ENCODE data around the gene ETNPPL.
"Not testable (repeated sequence)": the region's sequence is repeated elsewhere in the genome, so short reads cannot be mapped to it uniquely, and the experiment has no call there.

The ETNPPL gene

DNA sequence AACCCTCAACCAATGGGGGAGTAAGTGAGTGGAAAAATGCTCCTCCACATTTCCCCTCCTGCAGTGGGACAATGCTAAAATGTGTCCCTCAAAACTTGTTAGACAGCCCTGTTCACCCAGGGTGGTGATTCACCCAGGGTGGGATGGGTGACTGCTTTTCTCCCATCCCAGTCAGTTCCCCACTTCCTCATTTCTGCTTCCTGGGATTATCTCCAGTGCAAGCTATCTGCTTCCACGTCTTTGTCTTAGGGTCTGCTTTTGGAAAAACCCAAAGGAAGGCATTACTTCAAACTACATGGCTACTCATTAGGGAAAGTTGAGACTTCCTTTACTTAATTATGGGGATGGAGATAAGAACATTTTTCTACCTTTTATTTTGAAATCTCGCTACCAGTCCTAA lies 45.5 kb downstream of the ETNPPL start:
- TF ChIP-seq, protein P1, sequence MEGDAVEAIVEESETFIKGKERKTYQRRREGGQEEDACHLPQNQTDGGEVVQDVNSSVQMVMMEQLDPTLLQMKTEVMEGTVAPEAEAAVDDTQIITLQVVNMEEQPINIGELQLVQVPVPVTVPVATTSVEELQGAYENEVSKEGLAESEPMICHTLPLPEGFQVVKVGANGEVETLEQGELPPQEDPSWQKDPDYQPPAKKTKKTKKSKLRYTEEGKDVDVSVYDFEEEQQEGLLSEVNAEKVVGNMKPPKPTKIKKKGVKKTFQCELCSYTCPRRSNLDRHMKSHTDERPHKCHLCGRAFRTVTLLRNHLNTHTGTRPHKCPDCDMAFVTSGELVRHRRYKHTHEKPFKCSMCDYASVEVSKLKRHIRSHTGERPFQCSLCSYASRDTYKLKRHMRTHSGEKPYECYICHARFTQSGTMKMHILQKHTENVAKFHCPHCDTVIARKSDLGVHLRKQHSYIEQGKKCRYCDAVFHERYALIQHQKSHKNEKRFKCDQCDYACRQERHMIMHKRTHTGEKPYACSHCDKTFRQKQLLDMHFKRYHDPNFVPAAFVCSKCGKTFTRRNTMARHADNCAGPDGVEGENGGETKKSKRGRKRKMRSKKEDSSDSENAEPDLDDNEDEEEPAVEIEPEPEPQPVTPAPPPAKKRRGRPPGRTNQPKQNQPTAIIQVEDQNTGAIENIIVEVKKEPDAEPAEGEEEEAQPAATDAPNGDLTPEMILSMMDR (IDR thresholded peaks at IDR 0.05; ENCODE audit: low read length, missing control alignments) = no peak
- no peak for DNase-seq (ENCODE audit: low read depth)
- H3K4me3 ChIP-seq (replicated peaks; ENCODE audit: low read depth, low read length) = no peak overlapping the region

DNA sequence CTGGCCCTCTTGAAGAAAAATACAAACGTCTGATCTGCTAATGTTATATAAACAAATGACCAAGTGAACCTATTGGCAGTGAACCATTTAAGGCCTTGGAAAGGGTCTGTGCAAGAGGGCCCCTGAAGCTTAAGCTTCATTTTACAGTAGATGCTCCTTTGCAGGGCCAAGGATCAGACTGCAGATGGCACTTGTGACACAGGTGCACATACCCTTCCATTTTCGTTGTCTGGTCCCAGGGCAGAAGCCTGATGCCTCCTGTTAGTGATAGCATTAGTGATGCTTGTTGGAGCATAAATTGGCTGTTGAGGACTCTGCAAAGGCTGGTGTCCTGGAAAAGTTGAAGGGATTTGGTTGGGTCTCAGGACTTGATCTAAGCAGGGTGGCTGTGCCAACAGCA lies 46.5 kb downstream of the ETNPPL start:
- TF ChIP-seq, protein P1 (IDR thresholded peaks at IDR 0.05; ENCODE audit: low read length, missing control alignments) = no peak
- no peak for DNase-seq (ENCODE audit: low read depth)
- no peak overlapping the region for H3K4me3 ChIP-seq (replicated peaks; ENCODE audit: low read depth, low read length)

DNA sequence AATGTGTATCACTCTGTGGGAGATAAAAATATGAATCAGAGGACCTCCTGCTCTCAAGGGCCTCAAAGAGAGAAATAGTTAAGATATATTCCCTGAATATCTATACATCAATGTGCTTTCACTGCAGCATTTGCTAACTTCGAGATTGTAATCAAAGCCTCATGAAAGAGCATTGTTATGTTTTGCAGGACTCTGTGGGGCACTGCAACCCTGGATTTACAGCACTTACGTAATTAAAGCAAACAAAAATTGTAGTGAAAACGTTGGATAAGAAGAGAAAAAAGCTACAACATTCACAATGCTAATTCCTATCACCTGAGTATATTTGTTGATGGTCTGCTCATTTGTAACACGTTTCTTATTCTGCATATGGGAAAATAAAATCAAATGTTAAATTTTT lies 48.0 kb downstream of the ETNPPL start:
- DNase-seq (ENCODE audit: low read depth) = no peak
- TF ChIP-seq, protein P1 (IDR thresholded peaks at IDR 0.05; ENCODE audit: low read length, missing control alignments) = no peak
- no peak overlapping the region for H3K4me3 ChIP-seq (replicated peaks; ENCODE audit: low read depth, low read length)

DNA sequence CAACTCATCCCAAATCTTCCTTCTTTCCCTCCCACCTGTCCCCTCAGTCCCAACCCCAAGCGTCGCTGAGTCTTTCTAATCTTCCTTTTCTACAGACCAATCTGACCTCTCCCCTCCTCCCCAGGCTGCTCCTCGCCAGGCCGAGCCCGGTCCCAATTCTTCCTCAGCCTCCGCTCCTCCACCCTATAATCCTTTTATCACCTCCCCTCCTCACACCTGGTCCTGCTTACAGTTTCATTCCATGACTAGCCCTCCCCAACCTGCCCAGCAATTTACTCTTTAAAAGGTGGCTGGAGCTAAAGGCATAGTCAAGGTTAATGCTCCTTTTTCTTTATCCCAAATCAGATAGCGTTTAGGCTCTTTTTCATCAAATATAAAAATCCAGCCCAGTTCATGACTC lies 52.3 kb downstream of the ETNPPL start:
- not testable (repeated sequence) for H3K4me3 ChIP-seq (replicated peaks; ENCODE audit: low read depth, low read length); DNase-seq (ENCODE audit: low read depth)

DNA sequence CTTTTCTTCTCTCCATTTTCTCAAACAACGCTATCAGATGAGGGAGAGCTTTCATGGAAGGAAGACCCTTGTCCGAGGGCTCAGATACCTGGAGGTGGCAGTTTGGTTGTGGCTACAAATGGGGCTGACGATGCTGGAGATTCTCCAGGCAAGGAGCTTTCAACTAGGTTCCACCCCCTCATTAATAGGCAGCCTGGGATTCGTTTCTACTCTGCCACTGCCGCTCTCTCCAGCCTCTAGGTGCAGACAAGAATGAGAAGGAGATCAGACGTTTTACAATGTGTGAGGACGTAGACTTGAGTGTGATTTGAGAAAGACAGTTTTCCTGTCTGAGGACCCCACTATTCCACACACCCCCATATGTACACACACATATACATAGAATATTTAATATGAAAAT lies 53.1 kb downstream of the ETNPPL start:
- DNase-seq (ENCODE audit: low read depth) = no peak
- H3K4me3 ChIP-seq (replicated peaks; ENCODE audit: low read depth, low read length) = no peak overlapping the region
- TF ChIP-seq, protein P1 (IDR thresholded peaks at IDR 0.05; ENCODE audit: low read length, missing control alignments) = no peak

DNA sequence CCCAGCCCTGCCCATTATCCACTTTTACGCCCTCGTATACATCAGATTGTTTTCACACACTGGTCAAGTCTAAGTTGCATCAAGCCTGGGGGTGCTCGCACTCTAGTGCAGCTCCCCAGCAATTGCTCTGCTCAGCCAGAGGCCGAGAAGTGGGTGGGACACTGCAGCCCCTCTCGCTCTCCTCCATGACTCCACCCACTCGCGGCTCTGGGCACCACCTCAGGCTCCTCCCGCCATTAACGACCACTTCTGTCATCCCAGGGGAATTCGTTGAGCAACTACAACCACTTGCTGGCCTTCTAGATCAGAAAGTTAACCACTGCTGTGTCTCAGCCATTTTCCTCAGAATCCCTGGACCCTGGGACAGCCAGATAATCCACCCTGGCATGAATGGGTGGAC lies 53.6 kb downstream of the ETNPPL start:
- DNase-seq (ENCODE audit: low read depth) = no peak
- TF ChIP-seq, protein P1 (IDR thresholded peaks at IDR 0.05; ENCODE audit: low read length, missing control alignments) = no peak
- H3K4me3 ChIP-seq (replicated peaks; ENCODE audit: low read depth, low read length) = no peak overlapping the region

DNA sequence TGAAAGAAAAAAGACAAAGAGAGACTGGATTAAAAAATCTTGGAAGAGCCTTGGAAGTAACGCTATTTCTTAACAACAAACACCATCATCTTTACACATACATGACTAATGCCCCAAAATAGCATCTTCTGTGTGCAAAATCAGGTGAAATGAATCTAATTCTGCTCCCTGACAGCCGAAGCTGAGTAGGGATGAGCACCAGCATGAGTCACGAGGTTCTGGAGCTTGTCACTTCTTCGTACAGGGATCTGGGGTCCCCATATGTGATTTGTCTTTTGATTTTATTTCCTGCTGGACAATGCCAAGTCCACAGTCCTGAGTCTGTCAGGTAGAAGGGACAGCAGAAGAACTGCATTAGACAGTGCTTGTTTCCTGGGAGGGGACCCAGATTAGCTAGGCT lies 56.6 kb downstream of the ETNPPL start:
- DNase-seq (ENCODE audit: low read depth) = no peak
- no peak overlapping the region for H3K4me3 ChIP-seq (replicated peaks; ENCODE audit: low read depth, low read length)
- TF ChIP-seq, protein P1 (IDR thresholded peaks at IDR 0.05; ENCODE audit: low read length, missing control alignments) = no peak

DNA sequence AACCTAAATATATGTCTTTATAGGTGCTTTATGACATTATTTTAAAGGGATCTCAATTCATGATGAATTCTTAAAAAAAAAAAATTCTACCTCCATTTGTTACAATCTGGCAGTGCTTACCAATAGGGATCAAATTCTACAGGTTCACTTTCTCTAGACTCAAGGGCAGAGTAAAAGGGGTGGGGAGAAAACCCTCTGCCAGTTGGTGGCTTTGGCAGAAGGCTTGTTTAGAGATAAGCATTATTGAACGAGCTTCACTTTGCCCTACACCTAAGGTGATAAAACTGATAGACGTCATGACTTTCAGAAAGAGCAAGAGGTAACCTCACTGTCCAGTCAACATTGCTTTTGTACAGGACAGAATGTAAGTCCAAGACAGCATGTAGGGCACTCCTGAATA lies 58.9 kb downstream of the ETNPPL start:
- no peak overlapping the region for H3K4me3 ChIP-seq (replicated peaks; ENCODE audit: low read depth, low read length)
- DNase-seq (ENCODE audit: low read depth) = no peak
- TF ChIP-seq, protein P1 (IDR thresholded peaks at IDR 0.05; ENCODE audit: low read length, missing control alignments) = no peak

Data from fibroblast of pulmonary artery (primary cell).